Stomach (tissue), 9 donors: ENCODE measurements around the gene CTNNA3. TPM values are rescaled to one million over a fixed set of nuclear protein-coding genes. Genes with fewer than 3 reads are reported as not detected.

ENCODE experiments used
- DNase-seq, 2 donors: peaks; one replicate each; pipeline versions ENCODE4 v3.0.0 to v3.0.0-alpha.2; 2013 to 2019
- H3K27ac ChIP-seq, 5 donors: fragments of 200-600 bp in 4 of 5; sonication (generic) in 4 of 5; one replicate each; pipeline ENCODE4 v1.5.1; 2013 to 2019; ENCODE audit warnings: mild to moderate bottlenecking in 1 of 5, moderate library complexity in 1 of 5
- H3K27me3 ChIP-seq, 3 donors: fragments of 200-600 bp; sonication (generic); one replicate each; pipeline ENCODE4 v1.5.1; 2017 to 2019; ENCODE audit warnings: mixed run types in 1 of 3
- H3K36me3 ChIP-seq, 4 donors: fragments of 200-600 bp; sonication (generic); 1 replicate in 3 of 4; 2 replicates in 1 of 4; pipeline ENCODE4 v1.5.1; 2016 to 2019
- H3K4me1 ChIP-seq, 4 donors: fragments of 200-600 bp; sonication (generic); one replicate each; pipeline ENCODE4 v1.5.1; 2016 to 2019
- H3K4me3 ChIP-seq, 4 donors: fragments of 200-600 bp; sonication (generic) in 3 of 4; one replicate each; pipeline ENCODE4 v1.5.1; 2016 to 2019; ENCODE audit warnings: mild to moderate bottlenecking in 1 of 4
- H3K9me3 ChIP-seq, 4 donors: fragments of 200-600 bp; sonication (generic); one replicate each; pipeline ENCODE4 v1.5.1; 2016 to 2019
- CTCF ChIP-seq, 7 experiments: fragments of 450-650 bp in 4 of 7; fragments of 200-600 bp in 3 of 7; sonication (generic) in 3 of 7; IDR thresholded peaks; one replicate each; pipeline ENCODE4 v1.5.1; 2016 to 2019; ENCODE audit warnings: antibody characterized with exemption in 7 of 7, control low read depth in 2 of 7, mild to moderate bottlenecking in 1 of 7
- EP300 ChIP-seq: sonication (generic); formaldehyde crosslinking; IDR thresholded peaks from one replicate; pipeline ENCODE4 v1.6.1; 2017; ENCODE audit warnings: antibody characterized with exemption
- POLR2A ChIP-seq, 4 donors: fragments of 450-650 bp; IDR thresholded peaks; one replicate each; pipeline ENCODE4 v1.6.1; 2016; ENCODE audit warnings: antibody characterized with exemption in 4 of 4, control low read depth in 2 of 4, mild to moderate bottlenecking in 1 of 4, moderate library complexity in 1 of 4
- POLR2AphosphoS5 ChIP-seq, 3 donors: sonication (generic); formaldehyde crosslinking; IDR thresholded peaks; one replicate each; pipeline ENCODE4 v1.6.1; 2016; ENCODE audit warnings: antibody characterized with exemption in 3 of 3
- WGBS, 5 donors: extraction: QIAGEN DNeasy Blood & Tissue Kit in 3 of 5; methylation state at CpG; one replicate each; pipeline versions ENCODE4 v1.1.5 to v1.1.7; 2013 to 2018; 5-methylcytosine and 5-hydroxymethylcytosine counted together
- intact Hi-C: fragments of 100-400 bp; cut with DNase I; formaldehyde crosslinking; loops from one replicate; pipeline ENCODE4 v1.15.1; 2023; ENCODE audit warnings: low total_unique reads
- polyA plus RNA-seq, 3 donors: library from polyadenylated mRNA; stranded (reverse); fragments of 200-250 nt; gene quantifications; one replicate each; pipeline ENCODE4 v1.2.3, GENCODE V29; 2013
- total RNA-seq, 5 donors: library from RNA; depleted of rRNA; stranded (reverse); fragments of >200 nt; gene quantifications; one replicate each; pipeline versions ENCODE4 v1.1.0 to v1.2.3, GENCODE V29; 2014 to 2016
- donor health status: healthy with polysubstance abuse.
- donor health status: Bipolar disorder and iron deficiency.
- donor health status: healthy.

The CTNNA3 gene
- total and polyA plus RNA-seq, 8 donors, result 0.14 to 46.1 (median 12.9) TPM; not detected in 2

DNA sequence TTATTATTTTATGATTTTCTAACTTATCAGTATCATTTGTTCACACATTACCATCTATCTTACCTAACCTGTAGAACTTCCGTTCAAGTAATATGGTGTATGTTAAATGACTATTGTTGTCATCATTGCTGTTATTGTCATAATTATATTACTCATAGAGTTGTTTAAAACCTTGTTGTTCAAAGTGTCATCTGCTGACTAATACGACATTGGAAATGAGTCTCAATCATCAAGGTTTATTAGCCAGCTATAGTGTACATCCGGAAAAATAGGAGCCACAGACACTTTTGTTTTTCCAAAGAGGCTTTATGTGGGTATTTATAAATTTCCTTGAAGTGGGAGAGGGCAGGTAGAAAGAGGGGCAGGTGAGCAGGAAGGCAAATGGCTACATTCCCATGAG, 1157.1 kb downstream of the CTNNA3 start:
- H3K27ac ChIP-seq, result no peak overlapping the region
- H3K36me3 ChIP-seq, result no peaks in the 10 kb centered on the region
- no peaks in the 10 kb centered on the region for H3K9me3 ChIP-seq
- no peaks in the 10 kb centered on the region for H3K4me1 ChIP-seq
- 61 to 79% (median 71%) methylated on average over 3 of the region's 3 CpGs for WGBS, 5 donors
- no peak for DNase-seq
- TF ChIP-seq POLR2AphosphoS5 (IDR thresholded peaks at IDR 0.05), result no peak
- TF ChIP-seq EP300, result no peak
- TF ChIP-seq CTCF (IDR thresholded peaks at IDR 0.05), result no peak
- TF ChIP-seq POLR2A (IDR thresholded peaks at IDR 0.05), result no peak
- no peaks in the 10 kb centered on the region for H3K27me3 ChIP-seq
- intact Hi-C loops, result no loop called here
- H3K4me3 ChIP-seq, result no peak overlapping the region

DNA sequence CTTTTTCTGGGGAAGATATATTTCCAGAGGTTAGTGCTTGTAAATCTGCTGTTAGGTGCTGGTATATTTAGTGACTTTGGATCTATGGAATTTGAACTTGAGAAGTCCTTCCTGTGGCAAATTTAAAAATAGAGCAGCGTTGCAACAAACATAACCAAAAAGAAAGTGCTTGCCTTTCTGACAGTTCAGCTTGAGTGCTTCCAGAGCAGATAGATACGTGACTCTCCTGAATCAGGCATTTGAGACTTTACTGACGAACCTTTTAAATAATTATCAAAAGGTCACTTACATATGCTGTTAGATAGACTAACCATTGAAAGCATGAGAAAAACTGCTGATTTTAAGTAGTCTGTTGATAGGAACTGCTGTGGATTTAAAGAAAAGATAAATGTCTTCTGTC, 1157.6 kb downstream of the CTNNA3 start:
- DNase-seq, result peak in 1 of 2 donors; percentile 24
- Histone ChIP-seq H3K9me3 (no peaks in the 10 kb centered on the region), H3K27me3 (no peaks in the 10 kb centered on the region), H3K4me3 (no peak overlapping the region), H3K27ac (no peak overlapping the region), H3K36me3 (no peaks in the 10 kb centered on the region), H3K4me1 (no peaks in the 10 kb centered on the region)
- 28 to 50% (median 44%) methylated on average over 3 of the region's 3 CpGs for WGBS, 5 donors
- intact Hi-C loops, result no loop called here
- TF ChIP-seq CTCF (IDR thresholded peaks at IDR 0.05) (no peak), POLR2A (IDR thresholded peaks at IDR 0.05) (no peak), EP300 (no peak), POLR2AphosphoS5 (IDR thresholded peaks at IDR 0.05) (no peak)

DNA sequence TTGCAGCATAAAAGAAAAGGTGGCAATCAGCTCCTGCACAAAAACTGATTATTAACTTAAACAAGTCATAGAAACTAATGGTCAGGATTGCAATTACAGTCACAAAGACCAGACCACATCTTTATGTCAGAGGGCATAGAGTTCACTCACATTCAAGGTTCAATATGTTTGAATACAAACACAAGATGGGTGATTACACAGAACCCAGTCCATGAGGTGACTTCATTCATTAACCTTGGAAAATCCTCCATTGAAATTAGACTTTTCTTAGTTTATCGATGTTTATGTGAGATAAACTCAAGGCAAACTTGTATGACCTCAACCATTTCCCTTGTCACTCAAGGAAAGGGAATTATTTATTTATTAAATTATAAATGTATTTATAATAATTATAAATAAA, 1158.8 kb downstream of the CTNNA3 start:
- TF ChIP-seq CTCF (IDR thresholded peaks at IDR 0.05) (no peak), POLR2A (IDR thresholded peaks at IDR 0.05) (no peak), EP300 (no peak), POLR2AphosphoS5 (IDR thresholded peaks at IDR 0.05) (no peak)
- Histone ChIP-seq H3K4me3 (no peak overlapping the region), H3K9me3 (no peaks in the 10 kb centered on the region), H3K36me3 (no peaks in the 10 kb centered on the region), H3K27me3 (no peaks in the 10 kb centered on the region), H3K4me1 (no peaks in the 10 kb centered on the region), H3K27ac (no peak overlapping the region)
- DNase-seq, result no peak
- intact Hi-C loops, result no loop called here
- 49 to 78% (median 68%) methylated on average over 1 of the region's 1 CpG for WGBS, 5 donors

DNA sequence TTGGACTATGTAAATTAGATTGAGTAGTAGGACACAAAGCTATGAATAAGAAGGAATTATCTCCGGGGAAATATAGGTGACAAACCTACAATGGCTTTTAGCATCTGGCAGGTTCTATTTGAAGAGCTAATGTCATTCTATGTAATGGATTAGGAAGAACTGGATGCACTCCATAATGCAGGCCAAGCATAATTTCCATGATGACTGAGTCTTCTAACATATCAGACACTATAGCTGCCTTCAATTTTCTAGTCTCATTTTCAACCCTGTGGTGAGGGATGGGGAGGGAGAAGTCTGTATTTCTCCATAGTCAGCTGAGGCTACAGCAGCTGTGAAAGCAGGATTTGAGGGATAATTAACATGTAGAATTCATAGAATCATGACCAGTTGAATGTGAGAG, 1160.6 kb downstream of the CTNNA3 start:
- DNase-seq, result peak in 1 of 2 donors; percentile 3
- Histone ChIP-seq H3K36me3 (no peaks in the 10 kb centered on the region), H3K4me1 (no peaks in the 10 kb centered on the region), H3K9me3 (no peaks in the 10 kb centered on the region), H3K27ac (no peak overlapping the region), H3K27me3 (no peaks in the 10 kb centered on the region), H3K4me3 (no peak overlapping the region)
- WGBS, 5 donors, result 76 to 89% (median 83%) methylated on average over 1 of the region's 1 CpG
- no peak for TF ChIP-seq POLR2A (IDR thresholded peaks at IDR 0.05)
- TF ChIP-seq POLR2AphosphoS5 (IDR thresholded peaks at IDR 0.05), result no peak
- no peak for TF ChIP-seq CTCF (IDR thresholded peaks at IDR 0.05)
- TF ChIP-seq EP300, result no peak
- intact Hi-C loops, result no loop called here
